K562 (cell line): ENCODE data around the gene HEG1. TPM values are rescaled to one million over a fixed set of nuclear protein-coding genes. Genes with fewer than 3 reads are reported as not detected.

Source experiments
- ATAC-seq: fragments of 200-7000 bp; cut with Tn5 transposase; 3 replicates; pipeline ENCODE4 v1.9.1; 2020; ENCODE audit warnings: moderate library complexity
- BruUV-seq: library from RNA; stranded (reverse); fragments of 400-500 nt; replicated peaks from 2 replicates; lab custom pipeline; 2021; lab: Mats Ljungman, UMichigan
- CTCF ChIA-PET: fragments of 300-600 bp; formaldehyde crosslinking; extraction: SDS; loops from one replicate; lab custom pipeline; 2021; ENCODE audit warnings: low intra/inter-chr PET ratio; lab: Yijun Ruan, JAX
- POLR2A ChIA-PET: fragments of 300-600, 350-650 bp; sonication (Branson Sonifier 250); formaldehyde crosslinking; extraction: SDS; loops from one replicate; lab custom pipeline; 2021; ENCODE audit warnings: antibody characterized with exemption, inconsistent platforms; lab: Yijun Ruan, JAX
- DNase-seq, 4 experiments: peaks; one replicate each; pipeline versions ENCODE4 v3.0.0 to v3.0.0-alpha.2; 2011 to 2018; ENCODE audit warnings: low spot score in 3 of 4, mixed read lengths in 3 of 4; ENCODE audit errors: extremely low read depth in 1 of 4
- FAIRE-seq: peaks from 2 replicates; lab custom pipeline; 2011; peaks lifted over from hg19 to GRCh38; lab: Jason Lieb, UNC
- H2AFZ ChIP-seq: 2 replicates; pipeline ENCODE4 v1.6.0; 2011; ENCODE audit warnings: low read depth, low read length, control low read depth, inconsistent platforms
- H3K27ac ChIP-seq: fragments of 200-600 bp; 3 replicates; pipeline ENCODE4 v1.8.0; 2011; ENCODE audit warnings: low read depth, mild to moderate bottlenecking, control low read depth, inconsistent platforms, low read length, moderate library complexity, mixed read lengths; ENCODE audit errors: extremely low read depth
- H3K27me3 ChIP-seq, 2 experiments: fragments of 300-600 bp in 1 of 2; 2 replicates in 1 of 2; 3 replicates in 1 of 2; pipeline versions ENCODE4 v1.6.0 to v1.8.0; 2011; ENCODE audit warnings: inconsistent platforms in 2 of 2, low read length in 2 of 2, mild to moderate bottlenecking in 1 of 2, mixed read lengths in 1 of 2, moderate library complexity in 1 of 2; ENCODE audit not compliant: control insufficient read depth in 2 of 2, insufficient read depth in 2 of 2
- H3K36me3 ChIP-seq: fragments of 300-600 bp; 3 replicates; pipeline ENCODE4 v1.8.0; 2011; ENCODE audit warnings: mild to moderate bottlenecking, low read length, inconsistent platforms; ENCODE audit not compliant: control insufficient read depth, insufficient read depth
- H3K4me1 ChIP-seq, 2 experiments: fragments of 200-600 bp in 1 of 2; replicated peaks in 1 of 2; 2 replicates in 1 of 2; 3 replicates in 1 of 2; pipeline versions ENCODE4 v1.5.1 to v1.8.0; 2011; ENCODE audit warnings: inconsistent platforms in 2 of 2, low read length in 2 of 2, mild to moderate bottlenecking in 1 of 2, mixed read lengths in 1 of 2, moderate library complexity in 1 of 2; ENCODE audit not compliant: control insufficient read depth in 2 of 2, insufficient read depth in 2 of 2
- H3K4me2 ChIP-seq: 2 replicates; pipeline ENCODE4 v1.6.1; 2011; ENCODE audit warnings: low read length, control low read depth, inconsistent platforms, mixed read lengths; ENCODE audit not compliant: insufficient read depth
- H3K4me3 ChIP-seq: fragments of 200-600 bp; sonication (generic), shearing (Covaris generic); 2 replicates; pipeline ENCODE4 v1.5.1; 2016; ENCODE audit warnings: control low read depth, inconsistent platforms
- H3K79me2 ChIP-seq: fragments of 200-600 bp; 3 replicates; pipeline ENCODE4 v1.8.0; 2011; ENCODE audit warnings: low read length, inconsistent platforms; ENCODE audit not compliant: control insufficient read depth, insufficient read depth
- H3K9ac ChIP-seq, 2 experiments: 2 replicates each; pipeline versions ENCODE4 v1.6.0 to v1.6.1; 2011; ENCODE audit warnings: low read depth in 2 of 2, low read length in 2 of 2, control low read depth in 1 of 2, inconsistent platforms in 1 of 2, mild to moderate bottlenecking in 1 of 2, mixed read lengths in 1 of 2; ENCODE audit not compliant: insufficient read depth in 1 of 2
- H3K9me1 ChIP-seq: one replicate; pipeline ENCODE4 v1.6.0; 2011; ENCODE audit warnings: inconsistent platforms, mild to moderate bottlenecking, low read length, moderate library complexity; ENCODE audit not compliant: control insufficient read depth, insufficient read depth
- H3K9me3 ChIP-seq: replicated peaks from 2 replicates; pipeline ENCODE4 v1.5.1; 2011; ENCODE audit warnings: low read depth, low read length, inconsistent platforms; ENCODE audit not compliant: control insufficient read depth, insufficient read depth
- H4K20me1 ChIP-seq: replicated peaks from 2 replicates; pipeline ENCODE4 v1.6.1; 2011; ENCODE audit warnings: low read length, inconsistent platforms, mixed read lengths; ENCODE audit not compliant: control insufficient read depth, insufficient read depth
- CBFA2T2 ChIP-seq: fragments of 450-650 bp; conservative IDR thresholded peaks from 2 replicates; pipeline ENCODE4 v1.6.1; 2017; ENCODE audit warnings: mild to moderate bottlenecking
- EHMT2 ChIP-seq: fragments of 450-650 bp; IDR thresholded peaks from 2 replicates; pipeline ENCODE4 v1.6.1; 2018; ENCODE audit warnings: antibody characterized with exemption
- ELF4 ChIP-seq: fragments of 450-650 bp; formaldehyde crosslinking; IDR thresholded peaks from 2 replicates; pipeline ENCODE4 v1.4.0; 2022; ENCODE audit warnings: missing genetic modification characterization
- EWSR1 ChIP-seq: fragments of 450-650 bp; IDR thresholded peaks from 2 replicates; pipeline ENCODE4 v1.6.1; 2018; ENCODE audit warnings: borderline replicate concordance, mild to moderate bottlenecking, low read depth, moderate library complexity; ENCODE audit not compliant: partially characterized antibody
- GATA2 ChIP-seq: sonication (generic); formaldehyde crosslinking; IDR thresholded peaks from 2 replicates; pipeline ENCODE4 v1.4.0; 2020; ENCODE audit warnings: mild to moderate bottlenecking, missing genetic modification reagents
- GTF2B ChIP-seq: IDR thresholded peaks from 2 replicates; pipeline ENCODE4 v1.6.1; 2011; ENCODE audit not compliant: insufficient read length; ENCODE audit errors: extremely low read depth
- KDM4B ChIP-seq, 2 experiments: fragments of 450-650 bp in 1 of 2; sonication (generic) in 1 of 2; IDR thresholded peaks; 2 replicates each; pipeline ENCODE4 v1.6.1; 2016 to 2017; ENCODE audit warnings: borderline replicate concordance in 2 of 2, antibody characterized with exemption in 1 of 2, low read depth in 1 of 2, mild to moderate bottlenecking in 1 of 2
- MLX ChIP-seq, 2 experiments: fragments of 450-650 bp in 1 of 2; sonication (generic) in 1 of 2; formaldehyde crosslinking; conservative IDR thresholded peaks; 2 replicates each; pipeline versions ENCODE4 v1.4.0 to v1.8.1; 2020 to 2022; ENCODE audit warnings: mild to moderate bottlenecking in 1 of 2, missing genetic modification reagents in 1 of 2
- RBM15 ChIP-seq: fragments of 200-400 bp; formaldehyde crosslinking; IDR thresholded peaks from 2 replicates; pipeline ENCODE4 v1.6.1; 2018; ENCODE audit warnings: mild to moderate bottlenecking, low read length, moderate library complexity; ENCODE audit not compliant: insufficient read depth
- SRSF3 ChIP-seq: fragments of 200-400 bp; formaldehyde crosslinking; IDR thresholded peaks from 2 replicates; pipeline ENCODE4 v1.6.1; 2016; ENCODE audit warnings: mild to moderate bottlenecking, low read length, moderate library complexity; ENCODE audit not compliant: insufficient read depth
- STAT5B ChIP-seq: fragments of 250-450 bp; sonication (Bioruptor Pico); IDR thresholded peaks from 2 replicates; pipeline ENCODE4 v1.8.0; 2021; ENCODE audit warnings: mild to moderate bottlenecking, inconsistent platforms
- TAF15 ChIP-seq: fragments of 200-400 bp; formaldehyde crosslinking; IDR thresholded peaks from 2 replicates; pipeline ENCODE4 v1.6.1; 2017; ENCODE audit warnings: mild to moderate bottlenecking, low read depth, low read length, moderate library complexity
- TRIM25 ChIP-seq: fragments of 450-650 bp; IDR thresholded peaks from 2 replicates; pipeline ENCODE4 v1.7.0; 2016; ENCODE audit warnings: borderline replicate concordance
- XRCC4 ChIP-seq: IDR thresholded peaks from one replicate; pipeline ENCODE4 v1.6.1; 2011; ENCODE audit not compliant: insufficient read depth, insufficient read length; ENCODE audit errors: extremely low read depth
- ZBED1 ChIP-seq: IDR thresholded peaks from 2 replicates; pipeline ENCODE4 v1.6.1; 2014
- ZNF280B ChIP-seq: fragments of 250-450 bp; sonication (Bioruptor Pico); IDR thresholded peaks from 2 replicates; pipeline ENCODE4 v1.5.1; 2021; ENCODE audit warnings: mild to moderate bottlenecking
- ZNF311 ChIP-seq: fragments of 250-450 bp; sonication (Bioruptor Pico); IDR thresholded peaks from 2 replicates; pipeline ENCODE4 v1.4.0; 2020; ENCODE audit warnings: mild to moderate bottlenecking, moderate library complexity
- ZSCAN32 ChIP-seq: fragments of 450-650 bp; formaldehyde crosslinking; IDR thresholded peaks from 2 replicates; pipeline ENCODE4 v1.4.0; 2020; ENCODE audit warnings: mild to moderate bottlenecking, moderate library complexity
- WGBS: fragments of 100-300 bp; shearing (Covaris generic); methylation state at CpG from one replicate; pipeline ENCODE4 v1.1.6; 2016; ENCODE audit warnings: low coverage, mixed read lengths; ENCODE audit not compliant: insufficient coverage; ENCODE audit errors: missing lambda C conversion rate; 5-methylcytosine and 5-hydroxymethylcytosine counted together
- in situ Hi-C: fragments of 300-500 bp; cut with MboI; formaldehyde crosslinking; loops from 4 replicates; pipeline ENCODE4 v1.15.0; 2018; ENCODE audit warnings: inconsistent platforms, mixed read lengths
- intact Hi-C: fragments of 100-400 bp; cut with micrococcal nuclease; formaldehyde crosslinking; loops from 2 replicates; pipeline ENCODE4 v1.14.2; 2022
- polyA plus RNA-seq, 8 experiments: library from polyadenylated mRNA; depleted of rRNA in 4 of 8; stranded (reverse) in 5 of 8; unstranded in 3 of 8; fragments of >200 nt; fragmentation: Nextera tagmentation in 2 of 8; fragmentation: Illumina TruSeq in 1 of 8; extraction: Ambion mirVana in 2 of 8; extraction: Trizol in 1 of 8; gene quantifications; 2 replicates each; pipeline versions ENCODE4 v1.2.1 to v1.2.3, GENCODE V29; 2011 to 2014; ENCODE audit warnings: inconsistent platforms in 1 of 8, missing spikeins in 1 of 8
- total RNA-seq, 7 experiments: library from RNA; depleted of rRNA in 6 of 7; stranded (reverse); fragments of >200 nt in 6 of 7; fragmentation: Illumina TruSeq in 2 of 7; extraction: Trizol in 2 of 7; gene quantifications; 2 replicates each; pipeline versions ENCODE4 v1.2.1 to v1.2.3, GENCODE V29; 2011 to 2021; ENCODE audit warnings: low replicate concordance in 1 of 7

The HEG1 gene
- total and polyA plus RNA-seq, 9 of the 15 experiments (the other 6 are each of a cell fraction or from before 2014, with no cell fraction given), result 0.24 TPM; not detected in 8

GRCh38 chr3:125051715-125052581 lies 3.8 kb downstream of the HEG1 start:
- BruUV-seq, result no TSS peak
- FAIRE-seq (no peak), DNase-seq (no peak), ATAC-seq (no peak)
- no peaks in the 10 kb centered on the region for H3K9me1 ChIP-seq
- no peaks in the 10 kb centered on the region for H3K9me3 ChIP-seq
- H3K79me2 ChIP-seq, result no peaks in the 10 kb centered on the region
- WGBS, result 0% methylated on average over 7 of the region's 14 CpGs
- H3K4me1 ChIP-seq, result peaks cover 0 to 11% of the 10 kb centered on the region in 2 experiments; a peak in 2 of 5 replicates
- no peak overlapping the region for H3K4me2 ChIP-seq
- peaks cover 25 to 54% of the 10 kb centered on the region in 2 experiments for H3K27me3 ChIP-seq
- no peak overlapping the region for H3K9ac ChIP-seq
- intact Hi-C loops (no loop called here), in situ Hi-C loops (no loop called here)
- no peak overlapping the region for H3K4me3 ChIP-seq
- POLR2A ChIA-PET, result no interaction called here
- no peaks in the 10 kb centered on the region for H3K36me3 ChIP-seq
- CTCF ChIA-PET, result no interaction called here
- no peak overlapping the region for H3K27ac ChIP-seq
- H2AFZ ChIP-seq, result no peak overlapping the region
- no peaks in the 10 kb centered on the region for H4K20me1 ChIP-seq
- no peak for TF ChIP-seq ELF4 (CRISPR knock-in tag)
- no peak for TF ChIP-seq GTF2B
- no peak for TF ChIP-seq ZSCAN32 (CRISPR knock-in tag)
- TF ChIP-seq MLX (CRISPR knock-in tag; conservative IDR thresholded peaks at IDR 0.05), result no peak
- no peak for TF ChIP-seq ZBED1
- no peak for TF ChIP-seq ZNF280B
- no peak for TF ChIP-seq EHMT2
- TF ChIP-seq SRSF3, result no peak
- no peak for TF ChIP-seq GATA2
- TF ChIP-seq STAT5B, result no peak
- no peak for TF ChIP-seq CBFA2T2
- no peak for TF ChIP-seq KDM4B (IDR thresholded peaks at IDR 0.05; ENCODE audit: borderline replicate concordance in 2 of 2, low read depth in 1 of 2)
- no peak for TF ChIP-seq XRCC4
- no peak for TF ChIP-seq TRIM25
- no peak for TF ChIP-seq TAF15
- no peak for TF ChIP-seq EWSR1
- TF ChIP-seq RBM15, result no peak
- no peak for TF ChIP-seq ZNF311
